Breast epithelium (tissue), 3 donors: ENCODE data around the gene ANKRD44.

Experiments used
- POLR2A ChIP-seq: fragments of 450-650 bp; IDR thresholded peaks from one replicate; pipeline ENCODE4 v1.6.1; 2016; ENCODE audit warnings: antibody characterized with exemption, mild to moderate bottlenecking, moderate library complexity
- POLR2AphosphoS5 ChIP-seq, 3 donors: sonication (generic); formaldehyde crosslinking; IDR thresholded peaks; one replicate each; pipeline ENCODE4 v1.6.1; 2017; ENCODE audit warnings: antibody characterized with exemption in 3 of 3
- TF ChIP-seq, protein P1 (sequence below), 3 donors: fragments of 450-650 bp; IDR thresholded peaks; one replicate each; pipeline ENCODE4 v1.5.1; 2016 to 2017; ENCODE audit warnings: antibody characterized with exemption in 3 of 3, mild to moderate bottlenecking in 3 of 3, moderate library complexity in 3 of 3

DNA sequence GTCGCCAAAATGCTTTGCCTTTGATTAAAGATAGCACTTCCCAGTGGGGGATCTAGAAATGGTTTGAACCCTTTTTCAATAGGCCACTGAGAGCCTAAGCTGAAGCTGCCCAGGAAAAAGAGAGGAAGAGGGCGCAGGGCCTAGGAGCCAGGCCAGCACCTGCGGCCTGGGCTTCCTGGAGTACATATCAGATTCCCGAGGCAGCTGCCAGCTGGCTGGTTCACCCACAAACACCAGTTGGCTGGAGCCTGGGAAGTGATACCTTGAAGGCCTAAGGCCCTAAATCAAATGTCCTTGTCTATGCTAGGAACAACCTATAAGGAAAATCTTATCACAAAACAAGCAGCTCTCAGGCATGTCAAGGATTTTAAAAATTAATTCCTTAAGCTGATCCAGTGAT lies 37.1 kb downstream of the ANKRD44 start:
- TF ChIP-seq, protein P1, sequence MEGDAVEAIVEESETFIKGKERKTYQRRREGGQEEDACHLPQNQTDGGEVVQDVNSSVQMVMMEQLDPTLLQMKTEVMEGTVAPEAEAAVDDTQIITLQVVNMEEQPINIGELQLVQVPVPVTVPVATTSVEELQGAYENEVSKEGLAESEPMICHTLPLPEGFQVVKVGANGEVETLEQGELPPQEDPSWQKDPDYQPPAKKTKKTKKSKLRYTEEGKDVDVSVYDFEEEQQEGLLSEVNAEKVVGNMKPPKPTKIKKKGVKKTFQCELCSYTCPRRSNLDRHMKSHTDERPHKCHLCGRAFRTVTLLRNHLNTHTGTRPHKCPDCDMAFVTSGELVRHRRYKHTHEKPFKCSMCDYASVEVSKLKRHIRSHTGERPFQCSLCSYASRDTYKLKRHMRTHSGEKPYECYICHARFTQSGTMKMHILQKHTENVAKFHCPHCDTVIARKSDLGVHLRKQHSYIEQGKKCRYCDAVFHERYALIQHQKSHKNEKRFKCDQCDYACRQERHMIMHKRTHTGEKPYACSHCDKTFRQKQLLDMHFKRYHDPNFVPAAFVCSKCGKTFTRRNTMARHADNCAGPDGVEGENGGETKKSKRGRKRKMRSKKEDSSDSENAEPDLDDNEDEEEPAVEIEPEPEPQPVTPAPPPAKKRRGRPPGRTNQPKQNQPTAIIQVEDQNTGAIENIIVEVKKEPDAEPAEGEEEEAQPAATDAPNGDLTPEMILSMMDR (IDR thresholded peaks at IDR 0.05) = no peak
- TF ChIP-seq POLR2A (no peak), POLR2AphosphoS5 (IDR thresholded peaks at IDR 0.05) (no peak)
